HEK293 (cell line): Measurements from ENCODE around the gene SORCS3.

ENCODE experiments used
- CTCF ChIP-seq: fragments of 450-650 bp; formaldehyde crosslinking; IDR thresholded peaks from 2 replicates; pipeline ENCODE4 v1.5.1; 2016; ENCODE audit warnings: missing biosample characterization, missing genetic modification characterization
- YY1 ChIP-seq: fragments of 450-650 bp; formaldehyde crosslinking; IDR thresholded peaks from 2 replicates; pipeline ENCODE4 v1.5.1; 2018; ENCODE audit warnings: missing biosample characterization, missing genetic modification characterization
- ZBTB8A ChIP-seq: fragments of 450-650 bp; formaldehyde crosslinking; IDR thresholded peaks from 2 replicates; pipeline ENCODE4 v1.5.1; 2016; ENCODE audit warnings: missing biosample characterization, missing genetic modification characterization
- ZFP41 ChIP-seq: fragments of 450-650 bp; formaldehyde crosslinking; IDR thresholded peaks from 2 replicates; pipeline ENCODE4 v1.5.1; 2016; ENCODE audit warnings: missing biosample characterization, missing genetic modification characterization, borderline replicate concordance
- ZNF174 ChIP-seq: fragments of 450-650 bp; formaldehyde crosslinking; IDR thresholded peaks from 2 replicates; pipeline ENCODE4 v1.5.0; 2017; ENCODE audit warnings: missing biosample characterization, mild to moderate bottlenecking, missing genetic modification characterization
- ZNF2 ChIP-seq: fragments of 450-650 bp; formaldehyde crosslinking; IDR thresholded peaks from 2 replicates; pipeline ENCODE4 v1.5.1; 2016; ENCODE audit warnings: missing biosample characterization, missing genetic modification characterization
- ZNF423 ChIP-seq: fragments of 450-650 bp; formaldehyde crosslinking; IDR thresholded peaks from 2 replicates; pipeline ENCODE4 v1.5.1; 2016; ENCODE audit warnings: missing biosample characterization, missing genetic modification characterization
- ZNF76 ChIP-seq: fragments of 450-650 bp; formaldehyde crosslinking; IDR thresholded peaks from 2 replicates; pipeline ENCODE4; 2016; ENCODE audit warnings: low read depth, missing biosample characterization, missing genetic modification characterization, borderline replicate concordance
- TF ChIP-seq, protein P1 (sequence below): IDR thresholded peaks from 2 replicates; pipeline ENCODE4 v1.6.1; 2011; ENCODE audit warnings: mild to moderate bottlenecking, low read depth, low read length, borderline replicate concordance

- TF ChIP-seq CTCF (tag by site-specific recombination) (no peak), ZFP41 (no peak), YY1 (tag by site-specific recombination) (no peak), ZNF423 (tag by site-specific recombination) (no peak), ZNF76 (tag by site-specific recombination) (no peak), ZNF2 (no peak), ZBTB8A (tag by site-specific recombination) (no peak), ZNF174 (no peak)
- TF ChIP-seq, protein P1, sequence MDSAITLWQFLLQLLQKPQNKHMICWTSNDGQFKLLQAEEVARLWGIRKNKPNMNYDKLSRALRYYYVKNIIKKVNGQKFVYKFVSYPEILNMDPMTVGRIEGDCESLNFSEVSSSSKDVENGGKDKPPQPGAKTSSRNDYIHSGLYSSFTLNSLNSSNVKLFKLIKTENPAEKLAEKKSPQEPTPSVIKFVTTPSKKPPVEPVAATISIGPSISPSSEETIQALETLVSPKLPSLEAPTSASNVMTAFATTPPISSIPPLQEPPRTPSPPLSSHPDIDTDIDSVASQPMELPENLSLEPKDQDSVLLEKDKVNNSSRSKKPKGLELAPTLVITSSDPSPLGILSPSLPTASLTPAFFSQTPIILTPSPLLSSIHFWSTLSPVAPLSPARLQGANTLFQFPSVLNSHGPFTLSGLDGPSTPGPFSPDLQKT: no peak
Measured at GRCh38 chr10:105148921-105149320, 507.8 kb downstream of the SORCS3 start.
